NOMO-1 treated with DMSO at 0.1 percent for 48 hours (cell line): ENCODE measurements around the gene ZNF276.
"Not testable (repeated sequence)": the region's sequence is repeated elsewhere in the genome, so short reads cannot be mapped to it uniquely, and the experiment has no call there.

Source experiments
- DNase-seq: peaks from one replicate; lab custom pipeline; 2025; ENCODE audit not compliant: unreplicated experiment; lab: John Stamatoyannopoulos, UW

The ZNF276 gene, protein sequence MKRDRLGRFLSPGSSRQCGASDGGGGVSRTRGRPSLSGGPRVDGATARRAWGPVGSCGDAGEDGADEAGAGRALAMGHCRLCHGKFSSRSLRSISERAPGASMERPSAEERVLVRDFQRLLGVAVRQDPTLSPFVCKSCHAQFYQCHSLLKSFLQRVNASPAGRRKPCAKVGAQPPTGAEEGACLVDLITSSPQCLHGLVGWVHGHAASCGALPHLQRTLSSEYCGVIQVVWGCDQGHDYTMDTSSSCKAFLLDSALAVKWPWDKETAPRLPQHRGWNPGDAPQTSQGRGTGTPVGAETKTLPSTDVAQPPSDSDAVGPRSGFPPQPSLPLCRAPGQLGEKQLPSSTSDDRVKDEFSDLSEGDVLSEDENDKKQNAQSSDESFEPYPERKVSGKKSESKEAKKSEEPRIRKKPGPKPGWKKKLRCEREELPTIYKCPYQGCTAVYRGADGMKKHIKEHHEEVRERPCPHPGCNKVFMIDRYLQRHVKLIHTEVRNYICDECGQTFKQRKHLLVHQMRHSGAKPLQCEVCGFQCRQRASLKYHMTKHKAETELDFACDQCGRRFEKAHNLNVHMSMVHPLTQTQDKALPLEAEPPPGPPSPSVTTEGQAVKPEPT

DNA sequence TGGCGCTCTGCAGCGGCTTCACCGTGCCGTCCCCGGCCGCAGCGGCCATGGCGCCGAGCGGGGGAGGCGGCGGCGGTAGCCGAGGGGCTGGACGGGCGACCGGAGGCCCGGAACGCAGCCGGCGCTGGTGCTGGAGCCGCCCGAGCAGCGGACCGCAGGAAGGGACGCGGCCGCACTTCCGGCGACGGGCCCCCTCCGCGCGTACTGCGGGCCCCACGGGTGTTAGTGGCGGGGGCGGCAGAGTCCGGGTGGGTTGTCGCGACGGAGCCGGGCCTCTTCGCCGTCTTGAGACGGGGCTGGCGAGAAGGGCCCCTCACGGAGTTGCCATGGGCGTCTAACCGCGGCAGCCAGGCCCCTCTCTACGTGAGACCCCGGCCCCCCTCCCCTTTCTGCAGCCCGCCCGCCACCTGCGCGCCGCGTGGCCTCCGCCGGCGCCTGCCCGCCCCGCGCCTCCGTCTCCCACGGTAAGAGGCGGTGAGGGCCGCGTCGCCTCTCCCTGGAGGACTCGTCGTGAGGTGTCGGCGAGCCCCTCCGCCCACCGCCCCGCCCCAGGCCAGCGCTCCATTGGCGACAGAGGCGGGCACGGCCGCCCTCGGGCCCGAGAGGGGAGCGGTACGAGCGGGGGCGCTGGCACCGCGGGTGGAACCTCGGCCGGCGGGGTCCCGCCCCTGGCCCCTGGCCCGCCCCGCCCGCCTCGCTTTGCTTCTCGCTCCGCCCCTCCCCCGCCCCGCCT is at the start of gene ZNF276, which contains the start of gene VPS9D1:
Gene ZNF276, plus strand, starts transcription at position 725 of the 733 bp plus-strand sequence. CDS start 104 bp downstream, outside the sequence.
Gene VPS9D1, minus strand, starts transcription at position 86 of the 733 bp plus-strand sequence. Its CDS starts 37 bp downstream, at position 49.
- peak; percentile 68 for DNase-seq

DNA sequence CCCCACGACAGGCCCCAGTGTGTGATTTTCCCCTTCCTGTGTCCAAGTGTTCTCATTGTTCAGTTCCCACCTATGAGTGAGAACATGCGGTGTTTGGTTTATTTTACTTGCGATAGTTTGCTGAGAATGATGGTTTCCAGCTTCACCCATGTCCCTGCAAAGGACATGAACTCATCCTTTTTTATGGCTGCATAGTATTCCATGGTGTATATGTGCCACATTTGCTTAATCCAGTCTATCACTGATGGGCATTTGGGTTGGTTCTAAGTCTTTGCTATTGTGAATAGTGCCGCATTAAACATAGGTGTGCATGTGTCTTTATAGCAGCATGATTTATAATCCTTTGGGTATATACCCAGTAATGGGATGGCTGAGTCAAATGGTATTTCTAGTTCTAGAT is 49.8 kb upstream of the ZNF276 start:
- not testable (repeated sequence) for DNase-seq

DNA sequence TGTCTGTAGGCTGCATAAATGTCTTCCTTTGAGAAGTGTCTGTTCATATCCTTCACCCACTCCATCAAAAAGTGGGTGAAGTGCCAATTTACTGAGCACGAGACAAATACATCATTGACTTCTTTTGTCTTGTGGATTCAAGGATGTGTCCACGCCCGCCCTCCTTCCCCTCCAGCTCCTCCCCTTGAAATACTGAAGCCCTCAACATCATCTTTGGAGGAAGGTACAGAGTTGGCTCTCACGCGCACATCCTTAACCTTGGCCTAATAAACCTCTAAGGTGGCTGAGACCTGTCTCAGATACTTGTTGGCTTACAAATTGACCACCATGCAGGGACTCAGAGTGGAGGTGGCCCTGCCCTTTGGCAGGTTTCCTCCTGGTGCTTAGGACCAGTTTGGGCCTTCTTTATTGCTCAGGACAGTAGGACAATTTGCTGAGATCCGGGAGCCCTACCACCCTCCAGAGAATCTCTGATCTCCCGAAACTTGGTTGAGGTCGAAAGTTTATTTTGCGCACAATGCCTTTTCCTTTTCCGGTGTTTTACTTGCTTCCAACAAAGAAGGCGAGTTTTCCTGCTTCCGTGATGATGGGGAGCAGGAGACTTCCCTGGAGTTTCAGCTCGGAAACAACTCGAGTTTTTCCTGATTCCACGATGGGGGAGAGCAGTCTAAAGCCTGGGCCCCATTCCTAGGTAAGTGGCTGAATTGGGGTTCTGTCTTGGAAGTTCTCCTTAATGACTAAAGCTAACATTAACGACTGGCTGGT is 49.0 kb upstream of the ZNF276 start:
- DNase-seq: no peak

DNA sequence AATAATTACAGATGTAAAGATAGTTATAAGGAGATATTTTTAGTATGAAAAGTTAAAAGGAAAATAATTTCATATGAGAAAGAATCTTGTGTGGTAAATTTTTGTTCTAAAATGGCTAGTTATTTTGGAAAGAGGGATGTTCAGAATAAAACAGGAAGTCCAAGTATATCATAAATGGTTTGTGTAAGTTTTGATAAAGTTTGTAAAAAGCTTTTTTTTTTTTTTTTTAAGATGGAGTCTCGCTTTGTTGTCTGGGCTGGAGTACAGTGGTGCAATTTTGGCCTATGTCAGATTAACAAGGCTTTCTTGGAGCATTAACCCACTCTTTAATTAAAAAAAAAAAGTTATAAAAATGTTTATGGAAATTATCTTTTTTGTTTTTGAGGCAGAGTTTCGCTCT is 43.1 kb upstream of the ZNF276 start:
- no peak for DNase-seq

DNA sequence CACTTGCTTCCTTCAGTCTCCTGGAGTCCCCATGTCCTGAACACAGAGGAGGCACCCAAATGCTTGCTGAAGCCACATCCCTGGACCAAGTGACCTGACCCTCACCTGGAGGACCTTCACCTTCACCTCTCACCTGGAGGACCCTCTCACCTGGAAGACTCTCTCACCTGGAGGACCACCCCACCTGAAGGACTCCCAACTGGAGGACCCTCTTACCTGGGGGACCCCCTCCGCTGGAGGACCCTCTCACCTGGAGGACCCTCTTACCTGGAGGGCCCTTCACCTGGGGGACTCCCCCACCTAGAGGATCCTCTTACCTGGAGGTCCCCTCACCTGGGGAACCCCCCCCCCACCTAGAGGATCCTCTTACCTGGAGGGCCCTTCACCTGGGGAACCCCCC is 35.4 kb upstream of the ZNF276 start:
- DNase-seq: no peak

DNA sequence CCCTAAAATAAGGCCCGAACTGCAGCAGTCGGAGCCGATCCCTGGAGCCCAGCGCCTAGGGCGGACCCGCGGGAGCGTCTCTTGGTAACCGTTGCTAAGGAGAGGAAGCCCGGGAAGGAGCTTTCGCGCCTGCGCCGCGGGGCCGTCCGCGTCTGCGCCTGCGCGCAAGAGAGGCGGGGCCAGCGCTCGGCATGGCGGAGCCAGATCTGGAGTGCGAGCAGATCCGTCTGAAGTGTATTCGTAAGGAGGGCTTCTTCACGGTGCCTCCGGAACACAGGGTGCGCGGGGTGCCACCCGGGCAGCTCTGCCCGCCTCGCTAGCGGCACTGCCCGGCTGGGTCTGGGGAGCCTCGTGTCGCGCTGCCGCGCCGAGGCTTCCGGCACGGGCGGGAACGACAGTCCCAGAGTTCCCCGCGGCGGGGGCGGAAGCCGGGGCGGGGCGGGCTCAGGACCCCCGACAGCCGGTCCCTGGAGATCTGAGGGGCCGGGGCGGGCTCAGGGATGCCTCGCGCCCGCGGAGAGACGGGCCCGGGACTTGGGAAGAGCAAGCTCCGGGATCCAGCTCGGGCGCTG is 34.7 kb upstream of the ZNF276 start, which contains the start of gene CDK10:
Gene CDK10, plus strand, starts transcription at position 170 of the 572 bp plus-strand sequence. Its CDS starts 22 bp downstream, at position 192.
- peak; percentile 84 for DNase-seq

DNA sequence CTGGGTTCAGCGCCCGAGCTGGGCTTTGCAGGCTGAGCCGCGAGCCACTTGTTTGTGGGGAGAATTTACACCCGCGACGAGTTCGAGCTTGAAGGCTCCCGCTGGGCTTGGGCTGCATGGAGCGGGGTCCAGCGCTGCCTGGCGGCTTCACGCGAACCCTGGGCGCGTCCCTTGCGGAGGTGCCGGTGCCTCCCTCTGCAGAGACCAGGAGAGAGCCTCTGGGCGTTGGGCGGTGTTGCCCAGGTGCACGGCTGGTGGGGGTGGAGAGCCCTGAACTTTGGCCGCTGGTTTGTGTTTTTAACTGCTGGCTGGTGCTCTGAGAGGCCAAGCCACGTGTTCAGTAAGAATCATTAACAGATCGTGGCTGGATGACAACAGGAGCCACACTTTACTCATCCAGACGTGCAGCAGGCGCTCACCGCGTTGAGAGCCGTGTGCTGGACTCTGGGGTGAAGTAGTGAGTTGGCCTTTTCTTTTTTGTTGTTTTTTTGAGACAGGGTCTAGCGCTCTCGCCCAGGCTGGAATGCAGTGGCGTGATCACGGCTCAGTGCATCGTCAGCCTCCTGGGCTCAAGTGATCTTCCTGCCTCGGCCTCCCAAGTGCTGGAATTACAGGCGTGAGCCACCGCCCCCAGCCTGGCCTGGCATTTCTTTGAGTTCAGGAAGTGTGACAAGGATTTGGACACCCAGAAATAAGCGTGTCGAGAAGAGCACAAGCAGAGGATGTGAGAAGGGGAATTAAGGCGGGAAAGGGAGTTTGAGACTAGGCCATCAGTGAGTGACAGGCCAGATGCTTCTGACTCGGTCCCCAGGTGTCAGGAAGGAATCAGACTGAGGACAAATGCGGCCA is 34.0 kb upstream of the ZNF276 start:
- no peak for DNase-seq

DNA sequence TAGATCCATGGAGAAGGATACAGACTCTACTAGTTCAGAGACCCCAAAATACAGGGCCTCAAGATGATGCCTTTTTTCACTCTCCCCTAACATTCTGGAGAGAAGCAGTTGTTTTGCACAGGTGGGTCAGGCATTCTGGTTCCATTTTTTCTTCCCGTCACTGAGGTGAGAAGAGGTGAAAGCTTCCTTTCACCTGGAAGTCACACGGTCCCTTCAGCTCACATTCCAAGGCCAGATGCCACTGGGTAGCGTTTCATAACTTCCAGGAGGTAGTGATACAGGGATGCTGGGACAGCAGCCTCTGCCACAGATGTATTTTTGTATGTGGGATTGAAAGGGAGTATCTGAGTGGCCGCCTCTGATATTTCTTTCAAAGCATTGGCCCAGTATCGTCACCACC is 32.9 kb upstream of the ZNF276 start:
- no peak for DNase-seq

DNA sequence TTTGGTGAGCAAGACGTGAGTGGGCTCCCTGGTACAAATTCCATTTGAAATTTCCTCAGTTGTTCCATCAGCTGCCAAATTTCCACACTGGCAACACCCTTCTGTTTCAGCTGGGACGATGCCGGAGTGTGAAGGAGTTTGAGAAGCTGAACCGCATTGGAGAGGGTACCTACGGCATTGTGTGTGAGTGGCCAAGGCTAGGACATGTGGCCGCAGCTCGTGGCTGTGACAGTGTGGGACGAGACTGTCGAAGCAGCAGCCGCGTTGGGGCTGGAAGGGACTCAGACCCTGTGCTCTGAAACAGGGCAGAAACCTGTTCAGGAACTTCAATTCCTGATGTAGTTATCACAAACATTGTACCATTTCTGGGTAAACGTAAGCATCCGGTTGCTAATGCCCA is 32.2 kb upstream of the ZNF276 start:
- no peak for DNase-seq

DNA sequence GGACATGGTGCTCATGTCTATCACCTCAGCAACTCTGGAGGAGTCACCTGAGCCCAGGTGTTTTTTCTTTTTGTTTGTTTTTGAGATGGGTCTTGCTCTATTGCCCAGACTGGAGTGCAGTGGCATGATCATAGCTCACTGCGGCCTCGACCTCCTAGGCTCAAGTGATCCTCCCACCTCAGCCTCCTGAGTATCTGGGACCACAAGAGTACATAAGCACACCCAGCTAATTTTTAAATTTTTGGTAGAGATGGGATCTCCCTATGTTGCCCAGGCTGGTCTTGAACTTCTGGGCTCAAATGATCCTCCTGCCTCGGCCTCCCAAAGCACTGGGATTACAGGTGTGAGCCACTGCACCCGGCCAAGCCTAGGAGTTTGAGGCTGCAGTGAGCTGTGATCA is 31.7 kb upstream of the ZNF276 start:
- DNase-seq: not testable (repeated sequence)

DNA sequence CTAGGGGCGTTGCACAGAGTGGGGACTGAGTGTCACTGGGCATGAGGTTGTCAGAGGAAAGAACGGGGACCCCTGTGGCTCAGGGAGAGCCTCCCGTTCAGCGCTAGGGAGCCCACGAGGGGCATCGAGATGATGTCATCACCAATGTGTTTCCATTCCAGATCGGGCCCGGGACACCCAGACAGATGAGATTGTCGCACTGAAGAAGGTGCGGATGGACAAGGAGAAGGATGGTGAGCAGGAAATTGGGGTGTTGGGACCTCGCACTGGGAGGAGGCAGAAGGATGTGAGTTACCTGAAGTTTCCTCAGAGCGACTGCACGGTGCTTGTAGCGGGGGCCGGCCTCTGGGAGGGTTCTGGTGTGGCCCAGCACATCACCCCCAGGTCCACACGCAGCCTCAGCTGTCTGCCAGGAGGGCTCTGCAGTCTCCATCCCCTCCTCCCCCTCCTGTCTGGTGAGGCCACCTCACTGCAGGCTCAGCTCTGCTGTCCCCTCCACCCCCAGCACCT is 30.9 kb upstream of the ZNF276 start:
- DNase-seq: no peak

DNA sequence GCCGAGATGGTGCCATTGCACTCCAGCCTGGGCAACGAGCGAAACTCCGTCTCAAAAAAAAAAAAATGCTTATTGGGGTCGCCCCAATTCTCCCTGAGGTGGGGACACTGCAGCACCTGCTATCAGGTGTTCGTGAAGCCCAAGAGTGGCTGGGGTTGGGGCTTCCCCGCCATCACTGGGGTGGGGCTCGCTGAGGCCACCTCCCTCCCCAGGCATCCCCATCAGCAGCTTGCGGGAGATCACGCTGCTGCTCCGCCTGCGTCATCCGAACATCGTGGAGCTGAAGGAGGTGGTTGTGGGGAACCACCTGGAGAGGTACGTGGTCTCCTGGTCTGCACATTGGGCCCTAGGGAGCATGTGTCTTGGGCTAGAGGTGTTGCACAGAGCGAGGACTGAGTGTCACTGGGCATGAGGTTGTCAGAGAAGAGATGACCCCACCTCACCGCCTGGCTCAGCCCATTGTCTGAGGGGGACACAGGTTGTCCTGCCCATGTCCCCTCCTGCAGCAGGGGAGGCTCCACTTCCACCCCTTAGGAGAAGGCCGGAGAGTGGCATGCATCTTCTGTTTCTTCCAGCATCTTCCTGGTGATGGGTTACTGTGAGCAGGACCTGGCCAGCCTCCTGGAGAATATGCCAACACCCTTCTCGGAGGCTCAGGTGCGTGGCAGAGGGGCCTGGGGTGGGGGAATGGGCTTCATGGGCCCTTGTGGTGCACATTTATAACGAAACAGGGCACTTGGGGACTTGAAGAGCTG is 29.9 kb upstream of the ZNF276 start:
- DNase-seq: no peak

DNA sequence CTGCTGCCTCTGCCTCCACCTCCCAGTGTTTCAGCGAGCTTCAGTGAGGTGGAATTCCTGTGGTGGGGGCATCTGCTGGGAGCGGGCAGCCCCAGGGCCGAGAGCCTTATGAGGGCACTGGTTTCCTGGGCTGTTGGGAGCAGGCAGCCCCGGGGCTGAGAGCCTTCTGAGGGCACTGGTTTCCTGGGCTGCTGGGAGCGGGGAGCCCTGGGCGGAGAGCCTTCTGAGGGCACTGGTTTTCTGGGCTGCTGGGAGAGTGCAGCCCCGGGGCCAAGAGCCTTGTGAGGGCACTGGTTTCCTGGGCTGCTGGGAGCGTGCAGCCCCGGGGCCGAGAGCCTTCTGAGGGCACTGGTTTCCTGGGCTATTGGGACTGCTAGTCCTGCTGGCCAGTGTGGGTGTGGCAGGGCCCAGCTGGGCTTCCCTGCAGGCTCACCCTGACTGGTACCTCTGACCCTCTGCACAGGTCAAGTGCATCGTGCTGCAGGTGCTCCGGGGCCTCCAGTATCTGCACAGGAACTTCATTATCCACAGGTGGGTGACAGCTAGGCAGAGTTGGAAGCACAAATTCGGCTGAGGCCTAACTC is 29.3 kb upstream of the ZNF276 start:
- no peak for DNase-seq

DNA sequence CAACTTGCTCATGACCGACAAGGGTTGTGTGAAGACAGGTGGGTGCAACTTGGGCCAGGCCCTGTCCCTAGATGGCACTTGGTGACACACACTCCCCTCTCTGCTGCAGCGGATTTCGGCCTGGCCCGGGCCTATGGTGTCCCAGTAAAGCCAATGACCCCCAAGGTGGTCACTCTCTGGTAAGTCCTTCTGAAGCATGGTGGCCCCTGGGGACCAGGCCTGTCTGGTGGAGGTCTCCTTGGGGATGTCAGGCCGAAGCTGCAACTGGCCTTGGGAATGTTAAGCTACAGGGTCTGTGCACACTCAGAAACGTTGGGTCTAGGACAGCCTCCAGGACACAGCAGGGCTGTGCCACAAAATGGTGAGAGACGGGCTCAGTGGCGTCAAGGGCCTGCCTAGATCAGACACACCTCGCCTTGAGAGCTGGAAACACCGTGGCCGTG is 28.0 kb upstream of the ZNF276 start:
- DNase-seq: no peak

DNA sequence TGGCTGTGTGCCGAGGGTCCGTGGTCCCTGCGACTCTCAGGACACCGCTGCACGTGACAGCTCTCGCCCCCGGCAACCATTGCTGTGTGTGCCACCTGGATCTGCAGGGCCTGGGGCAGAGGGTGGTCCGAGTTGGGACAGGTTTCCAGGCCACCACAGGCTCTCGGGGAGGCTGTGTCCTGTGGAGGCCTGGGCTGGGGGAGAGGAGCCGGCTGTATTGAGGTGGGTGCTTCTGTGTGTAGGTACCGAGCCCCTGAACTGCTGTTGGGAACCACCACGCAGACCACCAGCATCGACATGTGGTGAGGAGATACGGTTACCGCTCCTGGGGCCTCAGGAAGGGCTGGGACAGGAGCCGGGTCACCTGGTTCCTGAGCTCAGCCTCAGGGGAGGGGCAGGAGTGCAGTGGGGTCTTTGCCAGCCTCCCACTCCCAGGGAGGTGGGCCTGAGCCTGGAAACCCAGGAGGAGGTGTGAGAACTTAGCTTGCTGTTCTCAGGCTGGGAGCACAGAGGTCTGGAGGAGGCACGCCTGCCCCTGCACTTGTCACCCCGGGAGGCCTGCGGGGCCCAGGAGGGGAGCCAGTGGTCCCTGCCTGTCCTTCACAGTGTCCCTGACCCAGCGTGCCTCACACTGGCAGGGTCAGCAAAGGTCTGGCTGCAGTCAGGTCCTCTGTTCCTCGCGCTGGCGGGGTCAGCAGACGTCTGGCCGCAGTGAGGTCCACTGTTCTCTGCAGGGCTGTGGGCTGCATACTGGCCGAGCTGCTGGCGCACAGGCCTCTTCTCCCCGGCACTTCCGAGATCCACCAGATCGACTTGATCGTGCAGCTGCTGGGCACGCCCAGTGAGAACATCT is 27.2 kb upstream of the ZNF276 start:
- DNase-seq: no peak

DNA sequence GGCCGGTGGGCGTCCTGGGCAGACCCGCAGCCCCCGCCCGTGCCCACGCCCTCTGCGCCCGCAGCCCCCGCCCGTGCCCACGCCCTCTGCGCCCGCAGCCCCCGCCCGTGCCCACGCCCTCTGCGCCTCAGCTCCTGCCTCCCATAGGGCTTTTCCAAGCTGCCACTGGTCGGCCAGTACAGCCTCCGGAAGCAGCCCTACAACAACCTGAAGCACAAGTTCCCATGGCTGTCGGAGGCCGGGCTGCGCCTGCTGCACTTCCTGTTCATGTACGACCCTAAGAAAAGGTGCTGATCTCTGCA is 26.6 kb upstream of the ZNF276 start:
- DNase-seq: not testable (repeated sequence)

DNA sequence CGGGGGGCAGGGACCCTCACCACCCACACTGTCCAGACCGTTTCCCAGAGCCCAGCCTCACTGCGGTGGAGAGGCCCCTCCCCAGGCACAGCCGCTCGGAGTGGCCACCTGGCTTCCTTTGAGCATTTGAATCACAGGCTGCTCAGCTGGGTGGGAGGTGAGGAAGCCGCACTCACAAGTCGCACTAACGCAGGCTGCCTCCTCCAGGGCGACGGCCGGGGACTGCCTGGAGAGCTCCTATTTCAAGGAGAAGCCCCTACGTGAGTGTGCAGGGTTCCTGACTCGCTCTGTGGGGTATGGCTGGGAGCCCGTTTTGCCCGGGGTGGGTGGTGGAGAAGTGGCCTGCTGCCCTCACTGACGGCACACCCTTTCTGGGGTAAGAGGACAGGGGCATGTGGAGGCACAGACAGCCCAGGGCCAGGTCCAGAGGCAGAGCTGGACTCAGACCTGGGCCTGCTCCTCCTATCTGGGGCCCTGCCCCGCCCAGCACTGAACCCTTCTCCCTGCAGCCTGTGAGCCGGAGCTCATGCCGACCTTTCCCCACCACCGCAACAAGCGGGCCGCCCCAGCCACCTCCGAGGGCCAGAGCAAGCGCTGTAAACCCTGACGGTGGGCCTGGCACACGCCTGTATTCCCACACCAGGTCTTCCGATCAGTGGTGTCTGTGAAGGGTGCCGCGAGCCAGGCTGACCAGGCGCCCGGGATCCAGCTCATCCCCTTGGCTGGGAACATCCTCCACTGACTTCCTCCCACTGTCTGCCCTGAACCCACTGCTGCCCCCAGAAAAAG is 26.1 kb upstream of the ZNF276 start:
- DNase-seq: no peak
